Upper lobe of left lung (tissue), 4 donors: ENCODE measurements around the gene PEPD.

Experiments
- POLR2A ChIP-seq, 4 donors: fragments of 450-650 bp; IDR thresholded peaks; one replicate each; pipeline ENCODE4 v1.5.1; 2016 to 2017; ENCODE audit warnings: antibody characterized with exemption in 4 of 4, mild to moderate bottlenecking in 2 of 4
- TF ChIP-seq, protein P1 (sequence below), 6 experiments: fragments of 450-650 bp in 4 of 6; fragments of 200-600 bp in 2 of 6; sonication (generic) in 2 of 6; IDR thresholded peaks; one replicate each; pipeline ENCODE4 v1.5.1; 2016 to 2019; ENCODE audit warnings: antibody characterized with exemption in 6 of 6

DNA sequence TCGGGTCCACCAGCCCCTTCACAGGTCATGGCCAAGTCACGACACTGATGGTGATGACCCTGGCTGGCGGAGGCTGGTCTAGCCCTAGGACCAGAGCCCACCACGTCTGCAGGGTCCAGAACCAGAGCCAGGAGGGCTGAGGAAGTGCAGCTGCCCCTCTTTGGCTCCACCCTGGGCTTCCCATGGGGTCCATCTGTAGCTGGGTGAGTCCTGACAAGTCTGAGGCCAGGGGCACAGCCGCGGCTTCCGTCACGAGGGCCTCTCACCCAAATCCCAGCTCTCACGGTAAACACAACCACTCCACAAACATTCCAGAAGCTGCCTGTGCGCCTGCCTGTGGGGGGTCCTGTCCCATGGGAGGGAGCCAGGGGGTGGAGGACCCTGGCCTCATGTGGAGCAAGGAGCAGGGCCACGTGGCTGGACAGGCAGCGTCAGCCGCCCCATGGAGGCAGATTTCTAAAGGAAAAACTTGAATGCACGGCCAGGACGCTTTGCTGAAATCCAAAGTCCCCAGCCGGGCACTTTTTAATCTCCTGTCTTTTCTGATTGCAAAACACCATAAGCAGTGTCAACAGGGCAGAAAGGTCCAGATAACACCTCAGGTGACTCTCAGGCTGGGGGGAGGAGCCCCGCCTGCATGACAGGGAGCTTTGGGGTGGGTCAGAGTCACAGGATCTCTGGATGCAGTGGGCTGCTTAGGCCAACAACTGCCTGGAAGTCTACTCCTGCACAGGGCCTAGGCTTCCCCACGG lies 118.2 kb downstream of the PEPD start:
- TF ChIP-seq, protein P1, sequence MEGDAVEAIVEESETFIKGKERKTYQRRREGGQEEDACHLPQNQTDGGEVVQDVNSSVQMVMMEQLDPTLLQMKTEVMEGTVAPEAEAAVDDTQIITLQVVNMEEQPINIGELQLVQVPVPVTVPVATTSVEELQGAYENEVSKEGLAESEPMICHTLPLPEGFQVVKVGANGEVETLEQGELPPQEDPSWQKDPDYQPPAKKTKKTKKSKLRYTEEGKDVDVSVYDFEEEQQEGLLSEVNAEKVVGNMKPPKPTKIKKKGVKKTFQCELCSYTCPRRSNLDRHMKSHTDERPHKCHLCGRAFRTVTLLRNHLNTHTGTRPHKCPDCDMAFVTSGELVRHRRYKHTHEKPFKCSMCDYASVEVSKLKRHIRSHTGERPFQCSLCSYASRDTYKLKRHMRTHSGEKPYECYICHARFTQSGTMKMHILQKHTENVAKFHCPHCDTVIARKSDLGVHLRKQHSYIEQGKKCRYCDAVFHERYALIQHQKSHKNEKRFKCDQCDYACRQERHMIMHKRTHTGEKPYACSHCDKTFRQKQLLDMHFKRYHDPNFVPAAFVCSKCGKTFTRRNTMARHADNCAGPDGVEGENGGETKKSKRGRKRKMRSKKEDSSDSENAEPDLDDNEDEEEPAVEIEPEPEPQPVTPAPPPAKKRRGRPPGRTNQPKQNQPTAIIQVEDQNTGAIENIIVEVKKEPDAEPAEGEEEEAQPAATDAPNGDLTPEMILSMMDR (IDR thresholded peaks at IDR 0.05): no peak
- peak in 1 of 4 donors; percentile 13 for TF ChIP-seq POLR2A (IDR thresholded peaks at IDR 0.05)
